ENCODE measurements around the gene XDH. TPM values are rescaled to one million over a fixed set of nuclear protein-coding genes. Genes with fewer than 3 reads are reported as not detected.
A peak's percentile ranks its signal among the peaks of the same experiment; 100 is the strongest.

Gene XDH
- total and polyA plus RNA-seq, 7 experiments from 2014 or later, result 0.36 TPM; not detected in 6

- H3K27me3 Mint-ChIP-seq, result no peaks in the 10 kb centered on the region
- Histone ChIP-seq H3K27ac (ENCODE audit: low read depth, low read length) (no peak overlapping the region), H3K9me3 (ENCODE audit: control insufficient read depth in 2 of 3, low read length in 3 of 3) (no peaks in the 10 kb centered on the region), H3K4me1 (ENCODE audit: control insufficient read depth in 2 of 2, insufficient read depth in 2 of 2, low read length in 2 of 2) (peaks cover 34 to 42% of the 10 kb centered on the region in 2 donors), H3K27me3 (ENCODE audit: control insufficient read depth in 2 of 2, insufficient read depth in 2 of 2, low read length in 2 of 2) (no peaks in the 10 kb centered on the region), H3K4me3 (ENCODE audit: low read length) (no peak overlapping the region), H3K36me3 (ENCODE audit: control insufficient read depth in 2 of 3, insufficient read depth in 3 of 3, low read length in 3 of 3) (no peaks in the 10 kb centered on the region)
- ATAC-seq (peak; percentile 68), DNase-seq (peak in 5 of 9 donors; percentile 11 to 32 (median 15))
- H3K4me3 Mint-ChIP-seq, result peak overlapping the region; percentile 7 to 72 (median 61)
- ChIA-PET CTCF (interaction anchor here (0.7 to 1.5 kb wide), 3 partner anchors 14 to 608 kb away, joined by 3 to 9 read pairs (median 4); no protein-coding TSS in a partner anchor), POLR2A (no interaction called here)
- intact Hi-C loops (cut with micrococcal nuclease), result loop anchor here (5.0 kb wide), 3 partner anchors 37 to 1172 kb away; partner anchors contain the start of genes EHD3 (in 1 of the 2) and YPEL5 (in 1 of the 2)
- peaks cover 42 to 69% (median 64%) of the 10 kb centered on the region in 7 donors for H3K4me1 Mint-ChIP-seq
- H3K9me3 Mint-ChIP-seq, result no peaks in the 10 kb centered on the region
- peak overlapping the region; percentile 65 to 92 (median 73) for H3K27ac Mint-ChIP-seq
- peaks cover 0 to 1% (median 0%) of the 10 kb centered on the region in 5 donors for H3K36me3 Mint-ChIP-seq
Observed at GRCh38 chr2:31319406-31320175, 95.0 kb downstream of the XDH start.

- no peaks in the 10 kb centered on the region for H3K27me3 ChIP-seq (ENCODE audit: control insufficient read depth in 2 of 2, insufficient read depth in 2 of 2, low read length in 2 of 2)
Observed at GRCh38 chr2:31318361-31319336, 95.9 kb downstream of the XDH start.

GRCh38 chr2:31317396-31317795 is 97.1 kb downstream of the XDH start:
- ATAC-seq (no peak), DNase-seq (no peak)
- H3K36me3 Mint-ChIP-seq, result no peaks in the 10 kb centered on the region
- H3K27ac Mint-ChIP-seq, result peak overlapping the region in 8 of 9 donors; percentile 16 to 75 (median 58)
- Histone ChIP-seq H3K4me1 (ENCODE audit: control insufficient read depth in 2 of 2, insufficient read depth in 2 of 2, low read length in 2 of 2) (peaks cover 34 to 36% of the 10 kb centered on the region in 2 donors), H3K27ac (ENCODE audit: low read depth, low read length) (no peak overlapping the region), H3K4me3 (ENCODE audit: low read length) (no peak overlapping the region), H3K27me3 (ENCODE audit: control insufficient read depth in 2 of 2, insufficient read depth in 2 of 2, low read length in 2 of 2) (no peaks in the 10 kb centered on the region), H3K36me3 (ENCODE audit: control insufficient read depth in 2 of 3, insufficient read depth in 3 of 3, low read length in 3 of 3) (no peaks in the 10 kb centered on the region), H3K9me3 (ENCODE audit: control insufficient read depth in 2 of 3, low read length in 3 of 3) (no peaks in the 10 kb centered on the region)
- peaks cover 0 to 7% (median 0%) of the 10 kb centered on the region in 5 donors for H3K27me3 Mint-ChIP-seq
- no peaks in the 10 kb centered on the region for H3K9me3 Mint-ChIP-seq
- POLR2A ChIA-PET, result no interaction called here
- intact Hi-C loops (cut with micrococcal nuclease), result no loop called here
- H3K4me3 Mint-ChIP-seq, result peak overlapping the region in 2 of 10 donors; percentile 26 to 49
- H3K4me1 Mint-ChIP-seq, result peaks cover 30 to 47% (median 43%) of the 10 kb centered on the region in 7 donors
- CTCF ChIA-PET, result interaction anchor here (0.9 kb wide), 1 partner anchor 15 kb away, joined by 3 read pairs; no protein-coding TSS in a partner anchor

More at GRCh38 chr2:31318361-31319336, 95.9 kb downstream of the XDH start:
- H3K36me3 Mint-ChIP-seq, result peaks cover 0 to 1% (median 0%) of the 10 kb centered on the region in 5 donors
- peak overlapping the region; percentile 65 to 92 (median 73) for H3K27ac Mint-ChIP-seq
- Histone ChIP-seq H3K36me3 (ENCODE audit: control insufficient read depth in 2 of 3, insufficient read depth in 3 of 3, low read length in 3 of 3) (no peaks in the 10 kb centered on the region), H3K4me3 (ENCODE audit: low read length) (peak overlapping the region; percentile 5), H3K27ac (ENCODE audit: low read depth, low read length) (peak overlapping the region; percentile 26), H3K4me1 (ENCODE audit: control insufficient read depth in 2 of 2, insufficient read depth in 2 of 2, low read length in 2 of 2) (peaks cover 34 to 42% of the 10 kb centered on the region in 2 donors), H3K9me3 (ENCODE audit: control insufficient read depth in 2 of 3, low read length in 3 of 3) (no peaks in the 10 kb centered on the region)
- ChIA-PET POLR2A (interaction anchor here (0.6 kb wide), 1 partner anchor 25 kb away, joined by 3 read pairs; no protein-coding TSS in a partner anchor), CTCF (interaction anchor here (0.6 to 1.5 kb wide), 4 partner anchors 15 to 1257 kb away, joined by 3 to 9 read pairs (median 6); no protein-coding TSS in a partner anchor)
- H3K4me3 Mint-ChIP-seq, result peak overlapping the region; percentile 47 to 72 (median 62)
- DNase-seq, result peak in 1 of 9 donors; percentile 62
- peak; percentile 65 for ATAC-seq
- H3K4me1 Mint-ChIP-seq, result peaks cover 32 to 60% (median 55%) of the 10 kb centered on the region in 7 donors
- no peaks in the 10 kb centered on the region for H3K9me3 Mint-ChIP-seq
- intact Hi-C loops (cut with micrococcal nuclease), result no loop called here
- H3K27me3 Mint-ChIP-seq, result peaks cover 0 to 2% (median 0%) of the 10 kb centered on the region in 5 donors

GRCh38 chr2:31314761-31315160 is 99.8 kb downstream of the XDH start:
- no peak overlapping the region for H3K27ac Mint-ChIP-seq
- POLR2A ChIA-PET, result no interaction called here
- intact Hi-C loops (cut with micrococcal nuclease), result no loop called here
- Histone ChIP-seq H3K9me3 (ENCODE audit: control insufficient read depth in 2 of 3, low read length in 3 of 3) (no peaks in the 10 kb centered on the region), H3K4me3 (ENCODE audit: low read length) (no peak overlapping the region), H3K27me3 (ENCODE audit: control insufficient read depth in 2 of 2, insufficient read depth in 2 of 2, low read length in 2 of 2) (no peaks in the 10 kb centered on the region), H3K4me1 (ENCODE audit: control insufficient read depth in 2 of 2, insufficient read depth in 2 of 2, low read length in 2 of 2) (peaks cover 30% of the 10 kb centered on the region in 2 donors), H3K27ac (ENCODE audit: low read depth, low read length) (no peak overlapping the region), H3K36me3 (ENCODE audit: control insufficient read depth in 2 of 3, insufficient read depth in 3 of 3, low read length in 3 of 3) (no peaks in the 10 kb centered on the region)
- H3K36me3 Mint-ChIP-seq, result peaks cover 0 to 5% (median 0%) of the 10 kb centered on the region in 5 donors
- peaks cover 0 to 10% (median 5%) of the 10 kb centered on the region in 11 donors for H3K9me3 Mint-ChIP-seq
- CTCF ChIA-PET, result no interaction called here
- H3K4me3 Mint-ChIP-seq, result no peak overlapping the region
- peaks cover 25 to 37% (median 32%) of the 10 kb centered on the region in 7 donors for H3K4me1 Mint-ChIP-seq
- ATAC-seq, result no peak
- H3K27me3 Mint-ChIP-seq, result peaks cover 12 to 27% (median 15%) of the 10 kb centered on the region in 5 donors
- no peak for DNase-seq

GRCh38 chr2:31312898-31313297 is 101.6 kb downstream of the XDH start:
- intact Hi-C loops (cut with micrococcal nuclease), result no loop called here

GRCh38 chr2:31304816-31305215 is 109.7 kb downstream of the XDH start:
- H3K4me3 ChIP-seq (ENCODE audit: low read length), result no peak overlapping the region
- Mint-ChIP-seq H3K27ac (peak overlapping the region in 1 of 9 donors; percentile 27), H3K36me3 (no peaks in the 10 kb centered on the region), H3K4me1 (peaks cover 0 to 3% (median 0%) of the 10 kb centered on the region in 7 donors), H3K4me3 (no peak overlapping the region), H3K9me3 (peaks cover 0 to 10% (median 4%) of the 10 kb centered on the region in 11 donors), H3K27me3 (peaks cover 0 to 46% (median 14%) of the 10 kb centered on the region in 5 donors)
- H3K4me1 ChIP-seq (ENCODE audit: control insufficient read depth in 2 of 2, insufficient read depth in 2 of 2, low read length in 2 of 2), result no peaks in the 10 kb centered on the region
- no peak overlapping the region for H3K27ac ChIP-seq (ENCODE audit: low read depth, low read length)
- CTCF ChIA-PET, result interaction anchor here (0.9 kb wide), 1 partner anchor 13 kb away, joined by 3 read pairs; no protein-coding TSS in a partner anchor
- H3K36me3 ChIP-seq (ENCODE audit: control insufficient read depth in 2 of 3, insufficient read depth in 3 of 3, low read length in 3 of 3), result no peaks in the 10 kb centered on the region
- intact Hi-C loops (cut with micrococcal nuclease), result no loop called here
- no peak for ATAC-seq
- H3K9me3 ChIP-seq (ENCODE audit: control insufficient read depth in 2 of 3, low read length in 3 of 3), result no peaks in the 10 kb centered on the region
- H3K27me3 ChIP-seq (ENCODE audit: control insufficient read depth in 2 of 2, insufficient read depth in 2 of 2, low read length in 2 of 2), result no peaks in the 10 kb centered on the region
- DNase-seq, result no peak
- POLR2A ChIA-PET, result no interaction called here

More at GRCh38 chr2:31312898-31313297, 101.6 kb downstream of the XDH start:
- no peak for ATAC-seq
- peaks cover 0 to 20% (median 6%) of the 10 kb centered on the region in 11 donors for H3K9me3 Mint-ChIP-seq
- no peak overlapping the region for H3K4me3 Mint-ChIP-seq
- H3K4me1 Mint-ChIP-seq, result peaks cover 10 to 19% (median 13%) of the 10 kb centered on the region in 7 donors
- no peak overlapping the region for H3K4me3 ChIP-seq (ENCODE audit: low read length)
- no peak for DNase-seq
- H3K9me3 ChIP-seq (ENCODE audit: control insufficient read depth in 2 of 3, low read length in 3 of 3), result no peaks in the 10 kb centered on the region
- ChIA-PET POLR2A (no interaction called here), CTCF (interaction anchor here (0.7 kb wide), 1 partner anchor 790 kb away, joined by 3 read pairs; no protein-coding TSS in a partner anchor)
- H3K36me3 Mint-ChIP-seq, result peaks cover 0 to 5% (median 0%) of the 10 kb centered on the region in 5 donors
- no peaks in the 10 kb centered on the region for H3K36me3 ChIP-seq (ENCODE audit: control insufficient read depth in 2 of 3, insufficient read depth in 3 of 3, low read length in 3 of 3)
- no peak overlapping the region for H3K27ac ChIP-seq (ENCODE audit: low read depth, low read length)
- no peak overlapping the region for H3K27ac Mint-ChIP-seq
- peaks cover 12 to 45% (median 22%) of the 10 kb centered on the region in 5 donors for H3K27me3 Mint-ChIP-seq
- H3K27me3 ChIP-seq (ENCODE audit: control insufficient read depth in 2 of 2, insufficient read depth in 2 of 2, low read length in 2 of 2), result no peaks in the 10 kb centered on the region
- H3K4me1 ChIP-seq (ENCODE audit: control insufficient read depth in 2 of 2, insufficient read depth in 2 of 2, low read length in 2 of 2), result peaks cover 11% of the 10 kb centered on the region in 2 donors
